ENCODE data around the gene BCS1L.

DNA sequence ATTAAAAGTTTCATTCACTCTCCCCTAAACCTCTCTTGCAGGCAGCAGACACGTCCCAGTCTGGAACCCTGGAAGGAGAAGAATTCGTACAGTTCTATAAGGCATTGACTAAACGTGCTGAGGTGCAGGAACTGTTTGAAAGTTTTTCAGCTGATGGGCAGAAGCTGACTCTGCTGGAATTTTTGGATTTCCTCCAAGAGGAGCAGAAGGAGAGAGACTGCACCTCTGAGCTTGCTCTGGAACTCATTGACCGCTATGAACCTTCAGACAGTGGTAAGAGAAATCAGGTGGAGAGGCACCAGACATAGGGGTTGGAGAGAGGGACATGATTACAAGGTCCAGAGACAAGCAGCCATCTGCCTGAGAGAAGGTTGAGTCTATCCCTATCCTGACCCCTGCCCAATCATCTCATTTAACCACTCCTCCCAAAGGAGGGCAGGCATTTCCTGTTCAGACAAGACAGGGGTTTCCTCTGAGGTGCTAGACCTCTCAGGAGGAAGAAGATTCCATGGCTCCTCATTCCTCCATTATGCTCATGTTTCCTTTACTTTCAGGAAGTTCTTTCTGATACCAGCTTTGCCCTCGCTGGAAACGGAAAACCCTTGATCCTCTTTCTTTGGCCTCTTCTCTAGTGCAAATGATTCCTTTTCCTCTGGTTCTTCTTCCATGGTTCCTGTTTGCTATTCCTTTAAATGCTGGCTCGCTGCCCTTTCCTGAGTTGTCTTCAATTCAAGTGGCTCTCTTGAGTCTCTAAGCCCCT lies 36.7 kb upstream of the BCS1L start:
- TF ChIP-seq POLR2A (IDR thresholded peaks at IDR 0.05; ENCODE audit: low read length) = no peak
- no peak for TF ChIP-seq GATA1 (IDR thresholded peaks at IDR 0.05; ENCODE audit: low read depth, low read length)
